ENCODE data around the gene HSD3B2.

HSD3B2 gene

GRCh38 chr1:119472080-119472818 is 57.3 kb downstream of the HSD3B2 start:
- no peak for DNase-seq (ENCODE audit: low read depth)
- no peak overlapping the region for H3K4me3 ChIP-seq (ENCODE audit: low read length)
- no peak for TF ChIP-seq CTCF (conservative IDR thresholded peaks at IDR 0.05; ENCODE audit: low read depth, low read length)
